ENCODE data around the gene PFKL. TPM values are rescaled to one million over a fixed set of nuclear protein-coding genes. Genes with fewer than 3 reads are reported as not detected.

PFKL gene
- total RNA-seq, 2 donors from 2014 or later: 99.4 to 235 TPM

GRCh38 chr21:44291936-44292811 is 7.7 kb upstream of the PFKL start:
- H3K36me3 ChIP-seq: no peaks in the 10 kb centered on the region
- DNase-seq (ENCODE audit: low spot score): no peak
- peaks cover 3% of the 10 kb centered on the region for H3K27me3 ChIP-seq (replicated peaks; ENCODE audit: insufficient read depth)
- WGBS: 69% methylated on average over 23 of the region's 25 CpGs
- intact Hi-C loops (cut with DNase I): no loop called here
- H3K4me1 ChIP-seq (replicated peaks): no peaks in the 10 kb centered on the region
- no peak overlapping the region for H3K4me3 ChIP-seq
- no peaks in the 10 kb centered on the region for H3K9me3 ChIP-seq
- TF ChIP-seq POLR2A (IDR thresholded peaks at IDR 0.05) (no peak), CTCF (IDR thresholded peaks at IDR 0.05) (no peak), POLR2AphosphoS5 (IDR thresholded peaks at IDR 0.05) (no peak)
- no peak overlapping the region for H3K27ac ChIP-seq

GRCh38 chr21:44292812-44293195 is 7.0 kb upstream of the PFKL start:
- 83% methylated on average over 15 of the region's 15 CpGs for WGBS
- Histone ChIP-seq H3K27ac (no peak overlapping the region), H3K4me1 (replicated peaks) (no peaks in the 10 kb centered on the region), H3K9me3 (no peaks in the 10 kb centered on the region), H3K4me3 (no peak overlapping the region), H3K36me3 (no peaks in the 10 kb centered on the region), H3K27me3 (replicated peaks; ENCODE audit: insufficient read depth) (no peaks in the 10 kb centered on the region)
- intact Hi-C loops (cut with DNase I): no loop called here
- TF ChIP-seq POLR2A (IDR thresholded peaks at IDR 0.05): no peak
- no peak for TF ChIP-seq CTCF (IDR thresholded peaks at IDR 0.05)
- TF ChIP-seq POLR2AphosphoS5 (IDR thresholded peaks at IDR 0.05): no peak
- DNase-seq (ENCODE audit: low spot score): no peak

GRCh38 chr21:44293551-44294231 is 6.2 kb upstream of the PFKL start:
- Histone ChIP-seq H3K36me3 (no peaks in the 10 kb centered on the region), H3K4me1 (replicated peaks) (no peaks in the 10 kb centered on the region), H3K27me3 (replicated peaks; ENCODE audit: insufficient read depth) (no peaks in the 10 kb centered on the region), H3K9me3 (no peaks in the 10 kb centered on the region), H3K27ac (no peak overlapping the region), H3K4me3 (no peak overlapping the region)
- no peak for TF ChIP-seq POLR2A (IDR thresholded peaks at IDR 0.05)
- TF ChIP-seq POLR2AphosphoS5 (IDR thresholded peaks at IDR 0.05): no peak
- TF ChIP-seq CTCF (IDR thresholded peaks at IDR 0.05): no peak
- whole genome bisulfite sequencing: 94% methylated on average over 33 of the region's 33 CpGs
- intact Hi-C loops (cut with DNase I): no loop called here
- DNase-seq (ENCODE audit: low spot score): no peak

- peaks cover 5% of the 10 kb centered on the region for H3K4me1 ChIP-seq (replicated peaks)
- H3K27ac ChIP-seq: no peak overlapping the region
- no peaks in the 10 kb centered on the region for H3K9me3 ChIP-seq
- DNase-seq (ENCODE audit: low spot score): no peak
- intact Hi-C loops (cut with DNase I): no loop called here
- H3K27me3 ChIP-seq (replicated peaks; ENCODE audit: insufficient read depth): no peaks in the 10 kb centered on the region
- H3K36me3 ChIP-seq: no peaks in the 10 kb centered on the region
- 61% methylated on average over 22 of the region's 26 CpGs for WGBS
- no peak overlapping the region for H3K4me3 ChIP-seq
- TF ChIP-seq POLR2A (IDR thresholded peaks at IDR 0.05) (no peak), CTCF (IDR thresholded peaks at IDR 0.05) (no peak), POLR2AphosphoS5 (IDR thresholded peaks at IDR 0.05) (no peak)
Measured at GRCh38 chr21:44294391-44295162, 5.3 kb upstream of the PFKL start.
